Stimulated activated CD8-positive, alpha-beta memory T cell treated with anti-CD3 and anti-CD28 coated beads, Interleukin-15, amount 100 ng/mL, for 1 hour (primary cell): ENCODE data around the gene ZNF516.

Experiments
- DNase-seq: peaks from one replicate; pipeline ENCODE4 v3.0.0-alpha.2; 2020; ENCODE audit warnings: low read depth

Gene ZNF516

DNA sequence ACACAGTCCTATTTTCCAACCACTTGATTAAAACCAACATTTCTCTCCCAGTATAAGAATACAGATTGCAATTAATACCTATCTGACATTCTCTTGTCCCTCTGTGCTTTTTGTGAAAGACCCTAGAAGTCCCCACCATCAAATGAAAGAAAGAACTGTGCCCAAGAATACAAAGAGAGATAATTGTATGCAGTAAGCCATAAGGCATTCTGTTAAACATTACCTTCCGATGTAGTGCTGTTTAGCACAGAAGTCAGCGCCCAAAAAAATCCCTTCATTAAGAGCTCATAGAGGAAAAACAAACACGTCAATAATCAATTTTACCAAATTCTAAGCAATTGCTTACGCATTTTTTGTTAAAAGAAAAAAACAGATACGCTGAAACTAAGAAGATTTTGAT lies 41.1 kb downstream of the ZNF516 start:
- no peak for DNase-seq

DNA sequence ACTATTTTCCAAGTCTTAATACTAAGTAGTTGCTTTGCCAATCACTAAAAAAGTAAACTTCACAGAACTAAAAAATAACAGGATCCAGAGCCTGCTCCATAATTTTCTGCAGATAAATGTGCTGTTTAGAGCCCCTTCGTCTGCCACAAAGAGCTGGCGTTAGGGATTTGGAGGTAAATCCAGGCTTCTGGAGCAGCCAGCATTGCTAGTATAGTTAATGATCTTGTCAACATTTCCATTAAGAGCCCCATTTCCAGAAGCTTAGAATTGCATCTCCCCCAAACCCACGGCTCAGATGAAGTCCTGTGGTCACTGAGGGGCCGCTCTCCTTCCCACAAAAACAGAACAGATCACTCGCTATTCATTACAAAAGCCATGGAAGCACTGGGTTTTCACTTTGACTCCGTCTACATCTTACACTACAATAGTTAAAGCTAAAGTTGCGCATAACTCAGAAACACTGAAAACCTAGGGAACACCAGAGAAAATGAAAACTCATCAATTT lies 41.9 kb downstream of the ZNF516 start:
- DNase-seq, result no peak

DNA sequence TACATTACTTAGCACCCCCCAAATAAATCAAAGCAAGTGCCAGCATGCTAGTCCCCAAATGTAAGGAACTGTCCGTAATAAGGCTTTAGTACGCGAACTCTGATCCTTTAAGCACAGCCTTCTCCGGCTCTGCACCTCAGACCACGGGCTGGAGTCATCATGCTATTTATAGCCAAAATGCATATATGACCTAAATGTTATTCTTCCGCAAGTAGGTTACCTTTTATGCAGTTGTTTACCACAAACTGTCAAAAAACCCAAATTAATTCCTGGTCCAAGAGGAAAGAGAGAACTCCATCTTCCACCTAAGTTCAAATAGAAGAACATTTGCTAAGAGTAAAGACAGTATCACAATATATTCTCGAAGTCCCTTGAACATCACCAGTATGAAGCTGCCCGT lies 42.7 kb downstream of the ZNF516 start:
- no peak for DNase-seq

DNA sequence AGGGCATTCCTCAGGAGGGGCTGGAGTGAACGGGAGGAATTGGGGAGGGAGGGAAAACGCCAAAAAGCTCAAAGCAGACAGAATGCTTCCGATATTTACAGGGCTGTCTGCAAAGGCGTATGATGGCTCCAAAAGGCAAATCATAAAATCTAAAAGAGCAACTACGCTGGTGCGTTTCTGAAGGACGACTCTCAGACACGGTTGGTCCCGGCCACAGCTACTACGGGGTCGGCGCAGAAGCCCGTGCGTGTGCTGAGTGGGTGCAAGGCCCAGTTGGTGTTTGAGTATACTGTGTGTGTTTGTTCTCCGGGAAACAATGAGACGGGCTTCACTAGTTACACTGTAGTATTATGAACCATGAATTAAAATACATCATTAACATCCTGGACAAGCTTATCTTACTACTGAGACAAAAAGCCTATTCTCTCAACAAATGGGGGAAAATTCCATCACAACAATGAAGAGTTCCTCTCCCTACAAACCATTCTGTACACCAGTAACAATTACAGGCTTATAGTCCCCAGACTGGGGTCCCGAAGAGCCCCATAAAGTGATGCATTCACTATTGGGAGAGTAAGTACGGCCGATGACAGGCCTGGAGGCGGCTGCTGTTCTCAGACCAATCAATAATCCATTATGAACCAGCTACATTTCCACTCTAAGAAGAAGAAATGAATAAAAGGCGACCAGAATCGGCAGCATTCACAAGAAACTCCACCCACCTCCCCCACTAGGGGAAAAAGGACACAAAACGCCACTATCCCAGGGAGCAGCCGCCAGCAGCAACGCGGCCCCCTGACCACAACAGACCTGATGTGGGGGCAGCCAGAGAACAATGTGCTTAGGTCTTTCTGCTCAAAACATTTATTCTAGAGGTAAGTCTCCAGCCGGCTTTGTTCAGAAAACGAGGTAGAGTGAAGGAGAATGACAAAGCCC lies 43.4 kb downstream of the ZNF516 start:
- no peak for DNase-seq

DNA sequence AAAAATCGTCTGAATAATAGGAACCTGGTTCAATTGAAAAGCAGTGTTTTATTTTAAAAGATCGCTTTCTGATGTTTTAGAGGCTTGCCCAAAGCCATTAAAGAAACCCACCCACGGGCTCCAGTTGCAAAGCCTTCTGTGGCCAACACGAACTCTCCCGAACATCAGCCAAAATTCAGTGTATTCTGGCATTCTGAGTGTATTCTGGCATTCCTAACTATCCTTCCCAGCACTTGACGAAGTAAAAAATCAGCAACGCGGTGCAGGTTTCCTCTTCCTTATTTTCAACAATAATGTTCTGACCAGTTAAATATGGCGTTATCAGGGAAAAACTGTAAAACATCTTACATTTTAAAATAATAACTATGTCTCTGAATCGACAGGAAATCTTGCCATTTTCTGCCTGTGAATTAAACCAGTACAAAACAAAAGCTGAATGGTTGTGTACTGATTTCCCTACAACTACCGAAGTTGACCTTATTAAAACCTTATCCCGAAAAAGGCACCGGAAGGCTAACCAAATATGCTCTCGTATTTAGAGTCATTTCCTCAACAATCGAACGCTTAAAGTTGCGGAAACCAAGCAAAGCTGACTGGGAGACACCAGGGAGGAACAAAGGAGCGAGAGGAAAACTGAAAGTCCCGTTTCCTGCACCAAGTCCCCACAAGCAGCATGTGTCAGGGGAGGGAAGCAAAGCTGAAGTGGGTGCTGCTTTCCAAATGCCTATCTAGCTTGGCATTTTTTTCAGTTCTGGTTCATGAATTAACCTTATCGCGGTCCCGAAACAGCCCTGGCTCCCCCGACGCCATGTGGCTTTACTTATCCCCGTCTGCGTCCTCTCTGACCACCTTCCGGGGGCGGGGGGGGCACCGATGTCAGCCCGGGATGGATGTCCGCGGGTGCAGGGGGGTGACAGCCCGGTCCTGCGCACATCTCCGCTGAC lies 44.3 kb downstream of the ZNF516 start:
- no peak for DNase-seq

DNA sequence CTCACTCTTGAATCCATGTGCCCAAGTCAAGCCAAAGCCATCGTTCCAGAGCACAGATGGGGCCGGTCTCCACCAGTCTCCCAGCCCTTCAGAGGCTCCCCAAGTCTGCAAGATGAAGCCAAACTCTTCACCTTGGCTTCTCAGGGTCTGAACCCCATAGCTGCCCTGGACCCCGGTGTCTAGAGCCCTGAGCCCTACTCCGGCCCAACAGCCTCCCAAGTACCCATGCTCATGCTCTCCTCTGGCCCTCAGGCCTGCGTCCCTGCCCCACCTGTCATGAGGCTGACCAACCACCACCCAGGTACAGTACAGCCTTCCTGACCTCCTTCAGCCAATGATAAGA lies 46.0 kb downstream of the ZNF516 start:
- DNase-seq, result no peak

DNA sequence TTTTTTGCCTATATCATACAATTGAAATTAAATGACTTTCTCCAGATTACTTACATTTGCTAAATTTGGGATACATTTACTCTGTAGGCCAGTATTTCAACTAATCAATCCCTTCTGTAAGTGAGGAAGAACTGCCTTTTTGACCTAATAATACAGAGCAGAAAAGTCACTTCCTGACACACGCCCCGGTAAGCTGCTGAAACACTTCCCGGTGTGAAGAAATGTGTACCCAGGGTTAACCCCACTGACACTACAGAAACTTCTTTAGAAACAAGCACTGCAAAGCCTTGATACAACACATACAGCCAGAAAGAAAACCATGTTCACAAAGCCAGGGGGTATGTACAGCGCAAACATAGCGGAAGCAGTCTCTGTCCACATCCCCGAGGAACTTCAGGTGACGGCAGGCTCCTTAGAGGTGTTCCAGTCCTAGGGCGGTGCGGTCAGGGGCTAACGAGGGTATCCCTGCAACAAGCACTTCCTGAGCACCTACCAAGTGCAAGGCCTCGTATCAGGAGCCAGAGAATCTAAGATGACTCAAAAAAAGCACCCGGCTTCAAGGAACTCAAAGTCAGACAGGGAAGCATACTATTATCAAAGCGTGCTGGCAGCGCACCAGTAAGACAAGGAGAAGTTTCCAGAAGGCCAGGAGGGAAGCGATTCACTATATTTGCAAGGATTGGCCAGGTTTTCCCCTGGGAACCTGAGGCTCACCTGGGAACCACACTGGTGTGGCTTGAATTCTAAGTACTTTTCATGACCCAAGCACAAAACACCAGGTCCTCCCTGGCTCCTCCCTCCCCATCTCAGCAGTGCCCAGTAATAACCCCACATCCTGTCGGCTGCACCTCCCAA lies 46.6 kb downstream of the ZNF516 start:
- no peak for DNase-seq

- no peak for DNase-seq
Observed at GRCh38 chr18:76447258-76447890, 47.7 kb downstream of the ZNF516 start.

GRCh38 chr18:76446321-76447257 lies 48.5 kb downstream of the ZNF516 start:
- DNase-seq, result no peak

- no peak for DNase-seq
Observed at GRCh38 chr18:76445741-76446232, 49.3 kb downstream of the ZNF516 start.

DNA sequence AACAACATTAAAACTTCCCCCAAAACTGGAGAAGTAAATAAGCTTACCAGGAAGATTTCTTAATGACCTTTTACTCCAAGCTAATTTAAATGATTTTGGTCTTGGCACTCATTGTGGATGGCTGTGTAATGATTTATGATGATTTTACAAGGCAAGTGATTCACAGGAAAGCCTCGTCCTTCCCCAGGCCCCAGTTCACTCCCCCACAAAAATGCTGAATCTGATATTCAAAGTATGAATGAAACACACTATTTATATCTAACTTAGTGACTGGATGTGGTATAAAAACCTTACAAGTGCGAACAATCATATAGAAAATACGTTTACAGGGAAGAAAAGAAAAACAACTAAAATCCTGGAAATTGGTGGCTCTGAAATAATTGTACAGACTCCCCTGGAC lies 49.8 kb downstream of the ZNF516 start:
- no peak for DNase-seq

GRCh38 chr18:76444446-76445105 lies 50.5 kb downstream of the ZNF516 start:
- no peak for DNase-seq

DNA sequence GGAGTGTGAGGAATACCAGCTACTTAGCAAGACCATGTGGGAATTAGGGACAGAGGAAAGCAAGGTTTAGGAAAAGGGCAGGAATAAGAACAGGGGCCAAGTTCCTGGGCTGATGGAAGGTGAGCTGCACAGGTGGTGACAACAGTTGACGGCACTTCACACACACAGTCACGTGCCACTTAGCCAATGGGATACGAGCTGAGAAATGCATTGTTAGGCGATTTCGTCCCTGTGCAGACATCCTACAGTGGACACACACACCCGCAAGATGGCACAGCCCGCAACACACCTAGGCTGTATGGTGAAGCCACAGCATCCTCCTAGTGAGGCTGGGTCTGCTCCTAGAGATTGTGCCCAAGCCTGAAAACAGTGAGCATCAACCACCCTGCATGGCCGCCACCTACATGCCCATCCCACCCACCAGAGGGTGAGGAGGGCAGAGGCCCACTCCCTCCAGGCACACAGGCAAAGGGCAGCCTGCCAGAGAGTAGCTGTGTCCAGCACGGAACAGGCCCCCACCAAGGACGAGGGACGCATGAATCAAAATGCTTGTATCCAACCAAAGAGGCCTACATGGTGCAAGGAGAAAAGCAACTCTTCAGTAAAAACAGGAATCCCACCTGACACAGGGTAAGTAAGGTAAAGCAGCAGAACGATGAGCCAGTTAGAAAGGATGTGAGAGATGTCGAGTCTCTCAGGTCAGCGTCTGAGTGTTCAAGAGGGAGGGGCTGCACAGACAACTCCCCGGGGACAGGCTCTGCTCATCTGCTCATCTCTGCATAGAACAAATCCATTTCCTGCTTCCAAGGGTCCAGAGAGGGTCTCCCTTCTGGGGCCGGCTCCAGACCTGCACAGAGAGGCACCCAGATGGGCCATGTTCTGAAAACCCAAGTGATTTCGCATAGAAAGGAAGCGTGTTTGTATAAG lies 51.3 kb downstream of the ZNF516 start:
- no peak for DNase-seq

- DNase-seq, result no peak
Observed at GRCh38 chr18:76442413-76443171, 52.5 kb downstream of the ZNF516 start.

DNA sequence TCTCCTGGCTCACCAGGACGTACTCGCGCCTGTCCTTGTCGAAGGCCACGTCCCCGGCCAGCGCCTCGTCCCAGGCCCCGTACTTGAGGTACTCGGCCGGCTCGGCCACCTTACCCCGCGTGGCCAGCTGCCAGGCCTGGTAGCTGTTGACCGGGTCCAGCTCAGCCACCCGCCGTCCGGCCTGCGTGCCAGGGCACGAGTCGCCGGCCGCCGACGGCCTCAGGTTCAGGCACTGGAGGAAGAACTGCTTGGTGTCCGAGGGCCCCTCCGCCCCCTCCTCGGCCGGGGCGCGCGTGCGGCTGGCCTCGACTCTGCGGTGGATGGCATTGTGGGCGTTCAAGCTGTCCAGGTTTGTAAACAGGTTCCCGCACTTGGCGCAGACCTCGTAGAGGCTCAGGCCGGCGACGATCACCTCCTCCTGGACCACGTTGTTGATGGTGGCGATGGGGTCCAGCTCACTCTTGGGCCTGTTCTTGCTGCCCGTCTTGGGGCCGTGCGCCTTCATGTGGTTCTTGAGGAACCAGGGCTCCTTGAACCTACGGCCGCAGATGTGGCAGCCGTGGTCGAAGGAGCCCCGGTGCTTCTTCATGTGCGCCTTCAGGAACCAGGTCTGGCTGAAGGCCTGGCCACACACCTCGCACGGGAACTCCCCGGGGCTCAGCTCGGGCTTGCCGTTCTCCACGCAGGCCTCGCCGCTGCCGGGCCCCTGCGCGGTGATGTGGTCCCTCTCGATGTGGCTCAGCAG lies 53.2 kb downstream of the ZNF516 start:
- no peak for DNase-seq

DNA sequence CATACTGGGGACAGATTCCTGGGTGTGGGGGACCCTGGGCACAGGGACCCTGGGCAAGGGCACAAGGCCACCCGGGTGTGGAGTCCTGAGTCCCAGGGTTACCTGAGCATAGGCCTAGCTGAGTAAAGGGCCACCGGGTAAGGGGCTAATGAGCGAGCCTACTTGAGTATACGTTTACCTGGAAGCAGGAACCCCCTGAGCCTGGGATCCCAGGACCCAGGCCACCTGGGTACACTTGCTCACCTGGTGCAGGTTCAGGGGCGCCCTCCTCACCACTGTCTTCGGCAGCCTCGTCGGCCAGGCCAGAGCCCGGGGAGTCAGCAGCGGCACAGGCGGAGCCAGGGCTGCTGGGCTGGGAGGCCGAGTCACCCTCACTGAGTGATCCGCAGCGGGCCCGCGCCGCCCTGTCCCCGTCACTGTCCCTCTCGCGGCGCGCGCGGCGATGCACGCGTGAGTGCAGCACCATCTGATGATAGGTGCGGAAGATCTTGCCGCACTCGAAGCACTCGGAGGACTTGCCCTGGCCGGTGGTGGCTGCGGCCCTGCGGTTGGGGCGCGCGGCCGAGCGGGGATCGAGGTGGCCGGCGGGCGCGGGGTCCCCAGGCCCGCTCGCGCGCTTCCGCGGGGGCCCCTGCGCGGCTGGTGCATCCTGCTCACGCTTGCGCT lies 53.9 kb downstream of the ZNF516 start:
- no peak for DNase-seq
